Measurements from ENCODE around the gene ZNF462. TPM values are rescaled to one million over a fixed set of nuclear protein-coding genes. Genes with fewer than 3 reads are reported as not detected.

The ZNF462 gene
- total and polyA plus RNA-seq, 2 of the 4 experiments (the other 2 are of a cell fraction), result 6.1 to 18.8 TPM

DNA sequence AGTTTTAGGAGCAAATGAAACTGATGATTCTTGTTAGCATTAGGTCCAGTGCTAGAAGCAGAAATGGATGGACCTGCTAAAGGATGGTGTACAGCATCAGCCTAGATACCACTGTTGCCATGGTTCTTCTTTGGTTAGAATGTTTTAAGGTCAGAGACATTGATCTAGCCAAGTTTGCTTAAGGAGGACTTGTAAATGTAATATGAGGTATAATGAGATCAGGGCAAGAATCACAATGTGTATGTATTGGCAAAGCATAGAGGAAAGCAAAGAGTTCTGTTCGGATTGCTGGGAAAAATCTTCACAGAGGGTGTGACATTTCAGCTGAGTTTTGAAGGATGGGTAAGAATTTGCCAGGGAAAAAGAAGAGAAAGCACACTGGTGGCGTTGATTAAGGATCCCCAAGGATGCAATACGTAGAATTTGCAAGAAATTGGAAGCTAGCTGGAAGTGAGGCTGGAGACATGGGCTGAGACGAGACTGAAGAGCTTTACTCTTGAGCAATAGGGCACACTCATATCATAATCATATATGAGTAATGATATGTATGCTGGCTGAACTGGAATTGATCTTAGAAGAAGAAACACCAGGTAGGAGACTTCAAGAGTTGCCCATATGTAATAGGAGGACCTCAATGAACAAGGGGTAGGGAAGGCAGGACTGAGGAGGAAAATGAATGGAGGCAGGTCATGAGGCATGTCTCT is 102.0 kb downstream of the ZNF462 start:
- in situ Hi-C loops (cut with MboI; ENCODE audit: low sequenced_read_pairs), result no loop called here
- CTCF ChIA-PET, result no interaction called here
- BruUV-seq (replicated peaks), result no TSS peak

More for the DNA sequence above, 102.0 kb downstream of the ZNF462 start:
- no peak overlapping the region for H3K4me2 ChIP-seq (ENCODE audit: low read depth, low read length)
- H3K9me1 ChIP-seq (ENCODE audit: insufficient read depth, low read length), result no peaks in the 10 kb centered on the region
- H4K91ac ChIP-seq (ENCODE audit: insufficient read depth, low read depth, low read length), result no peak overlapping the region
- no peak overlapping the region for H3K4me3 ChIP-seq (ENCODE audit: insufficient read depth, low read depth, low read length)
- no peak overlapping the region for H2AK9ac ChIP-seq (replicated peaks; ENCODE audit: low read depth, low read length, poor library complexity)
- no peaks in the 10 kb centered on the region for H4K20me1 ChIP-seq (ENCODE audit: insufficient read depth, low read length)
- no peak overlapping the region for H2BK120ac ChIP-seq (ENCODE audit: low read depth, low read length)
- WGBS, 2 experiments (ENCODE audit: extremely low coverage in 2 of 2, insufficient read length in 1 of 2), result 68% methylated on average over 3 of the region's 4 CpGs; no CpG with 5 or more reads in 1 of the 2 experiments
- intact Hi-C loops (cut with micrococcal nuclease), result no loop called here
- peak; percentile 45 for DNase-seq
- H2BK20ac ChIP-seq (ENCODE audit: low read depth, low read length), result 0 out of 2 replicates have a peak overlapping the region, but pooled peaks have one; percentile 9
- no peak overlapping the region for H3K4ac ChIP-seq (ENCODE audit: low read depth, low read length)
- no peak overlapping the region for H2AFZ ChIP-seq (replicated peaks; ENCODE audit: low read length, poor library complexity)
- ATAC-seq (ENCODE audit: low read depth), result no peak
- H4K5ac ChIP-seq (ENCODE audit: low read depth, low read length), result no peak overlapping the region
- TF ChIP-seq BHLHE40 (IDR thresholded peaks at IDR 0.05; ENCODE audit: low read depth, low read length) (no peak), CEBPB (IDR thresholded peaks at IDR 0.05; ENCODE audit: low read depth, low read length) (peak; percentile 86), CHD1 (IDR thresholded peaks at IDR 0.05; ENCODE audit: low read depth, low read length) (no peak), NFE2L2 (IDR thresholded peaks at IDR 0.05; ENCODE audit: low read depth, low read length) (no peak), RAD21 (IDR thresholded peaks at IDR 0.05; ENCODE audit: low read length) (no peak)
- TF ChIP-seq, protein P1, sequence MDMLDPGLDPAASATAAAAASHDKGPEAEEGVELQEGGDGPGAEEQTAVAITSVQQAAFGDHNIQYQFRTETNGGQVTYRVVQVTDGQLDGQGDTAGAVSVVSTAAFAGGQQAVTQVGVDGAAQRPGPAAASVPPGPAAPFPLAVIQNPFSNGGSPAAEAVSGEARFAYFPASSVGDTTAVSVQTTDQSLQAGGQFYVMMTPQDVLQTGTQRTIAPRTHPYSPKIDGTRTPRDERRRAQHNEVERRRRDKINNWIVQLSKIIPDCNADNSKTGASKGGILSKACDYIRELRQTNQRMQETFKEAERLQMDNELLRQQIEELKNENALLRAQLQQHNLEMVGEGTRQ (IDR thresholded peaks at IDR 0.05; ENCODE audit: low read depth, low read length), result no peak
- H3K27ac ChIP-seq (ENCODE audit: insufficient read depth, low read length), result no peak overlapping the region
- no peaks in the 10 kb centered on the region for H3K27me3 ChIP-seq (ENCODE audit: control insufficient read depth, insufficient read depth, low read length)
- H3K4me1 ChIP-seq (ENCODE audit: control insufficient read depth, insufficient read depth, low read length), result no peaks in the 10 kb centered on the region
- H2AK5ac ChIP-seq (ENCODE audit: low read depth, low read length), result peak overlapping the region; percentile 20; the same call in 1 of the 2 replicates
- H4K8ac ChIP-seq (ENCODE audit: low read depth in 2 of 2, low read length in 2 of 2), result no peak overlapping the region
- H3K23ac ChIP-seq (ENCODE audit: low read depth, low read length), result no peak overlapping the region
- no peak overlapping the region for H3K56ac ChIP-seq (ENCODE audit: extremely low read depth, insufficient read depth, low read length)
- H3K18ac ChIP-seq (ENCODE audit: low read depth, low read length), result no peak overlapping the region
- H3K79me1 ChIP-seq (ENCODE audit: low read depth in 1 of 2, low read length in 2 of 2), result 0 out of 4 replicates have a peak, but pooled peaks cover 0 to 3% of the 10 kb centered on the region in 2 experiments
- dilution Hi-C loops (cut with HindIII; ENCODE audit: low sequenced_read_pairs, unreplicated experiment), result no loop called here
- POLR2A ChIA-PET (ENCODE audit: unreplicated experiment), result no interaction called here
- no peak overlapping the region for H2BK15ac ChIP-seq (ENCODE audit: low read depth, low read length)
- H2BK5ac ChIP-seq (ENCODE audit: low read depth, low read length, poor library complexity, severe bottlenecking), result no peak overlapping the region
- no peak overlapping the region for H3K9ac ChIP-seq (ENCODE audit: low read depth, low read length)
- peaks cover 6% of the 10 kb centered on the region for H3K36me3 ChIP-seq (ENCODE audit: control insufficient read depth, insufficient read depth, low read length)
- H3K9me3 ChIP-seq (ENCODE audit: control insufficient read depth, insufficient read depth, low read length), result no peaks in the 10 kb centered on the region; the same call in 1 of the 2 replicates
- H3K14ac ChIP-seq (replicated peaks; ENCODE audit: low read depth, low read length), result no peak overlapping the region
